Umbilical cord (tissue), 2 donors: ENCODE results near the gene ROR2. TPM values are rescaled to one million over a fixed set of nuclear protein-coding genes. Genes with fewer than 3 reads are reported as not detected.
"Not testable (repeated sequence)": the region's sequence is repeated elsewhere in the genome, so short reads cannot be mapped to it uniquely, and the experiment has no call there.

Experiments used
- DNase-seq: peaks from one replicate; pipeline ENCODE4 v3.0.0-alpha.2; 2015; ENCODE audit warnings: low spot score
- total RNA-seq: library from RNA; depleted of rRNA; stranded (reverse); fragments of >200 nt; gene quantifications from one replicate; pipeline ENCODE4 v1.2.3, GENCODE V29; 2014; ENCODE audit warnings: low replicate concordance; ENCODE audit not compliant: insufficient read depth

The ROR2 gene
- total RNA-seq, 1 donor from 2014 or later, result 44.3 TPM

DNA sequence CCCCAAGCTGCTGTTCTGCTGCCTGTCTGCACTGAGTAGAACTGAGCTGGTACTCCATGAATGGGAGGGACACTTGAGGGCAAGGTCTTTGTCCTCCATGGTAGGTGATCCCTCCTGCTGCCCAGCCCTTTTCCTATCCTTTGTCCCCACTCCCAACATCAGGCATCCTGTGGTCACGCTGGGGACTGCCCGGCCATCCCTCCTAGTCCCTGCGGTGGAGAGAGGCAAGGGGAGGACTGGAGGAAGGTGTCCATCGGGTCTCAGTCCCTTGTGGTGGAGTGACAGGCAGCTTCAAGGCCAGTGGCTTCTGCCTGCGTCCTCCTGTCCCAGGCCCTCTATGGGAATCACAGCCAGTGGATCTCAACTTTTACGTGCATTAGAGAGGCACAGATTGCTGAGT, 25.9 kb downstream of the ROR2 start:
- DNase-seq, result no peak

DNA sequence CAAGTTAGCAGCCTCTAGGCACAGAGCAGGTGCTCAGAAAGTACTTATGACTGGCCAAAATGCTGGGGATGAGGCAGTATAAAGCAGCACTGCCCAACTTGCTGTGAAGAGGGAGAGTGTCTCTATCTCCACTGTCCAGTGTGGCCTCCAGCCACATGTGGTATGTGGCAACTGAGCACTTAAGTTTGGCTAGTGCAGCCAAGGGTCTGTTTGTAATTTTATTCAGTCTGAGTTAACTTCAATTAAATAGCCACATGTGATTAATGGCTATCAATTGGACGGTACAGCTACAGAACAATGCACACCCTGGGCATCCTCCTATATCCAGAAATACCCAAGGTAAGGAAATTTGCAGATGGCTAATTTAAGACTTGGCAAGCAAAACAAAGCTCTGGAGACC, 26.9 kb downstream of the ROR2 start:
- no peak for DNase-seq

DNA sequence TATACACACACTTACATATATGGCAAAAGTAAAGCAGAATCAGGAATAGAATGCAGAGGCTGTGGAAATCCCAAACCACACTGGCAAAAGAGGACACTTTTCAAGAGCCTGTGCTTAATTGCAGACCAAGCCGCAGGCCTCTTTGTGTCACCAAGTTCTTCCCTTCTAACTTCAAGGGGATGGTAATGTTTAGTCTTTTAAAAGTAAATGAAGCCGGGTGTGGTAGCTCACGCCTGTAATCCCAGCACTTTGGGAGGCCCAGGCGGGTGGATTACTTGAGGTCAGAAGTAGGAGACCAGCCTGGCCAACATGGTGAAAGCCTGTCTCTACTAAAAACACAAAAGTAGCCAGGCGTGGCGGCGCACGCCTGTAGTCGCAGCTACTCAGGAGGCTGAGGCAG, 28.7 kb downstream of the ROR2 start:
- no peak for DNase-seq

DNA sequence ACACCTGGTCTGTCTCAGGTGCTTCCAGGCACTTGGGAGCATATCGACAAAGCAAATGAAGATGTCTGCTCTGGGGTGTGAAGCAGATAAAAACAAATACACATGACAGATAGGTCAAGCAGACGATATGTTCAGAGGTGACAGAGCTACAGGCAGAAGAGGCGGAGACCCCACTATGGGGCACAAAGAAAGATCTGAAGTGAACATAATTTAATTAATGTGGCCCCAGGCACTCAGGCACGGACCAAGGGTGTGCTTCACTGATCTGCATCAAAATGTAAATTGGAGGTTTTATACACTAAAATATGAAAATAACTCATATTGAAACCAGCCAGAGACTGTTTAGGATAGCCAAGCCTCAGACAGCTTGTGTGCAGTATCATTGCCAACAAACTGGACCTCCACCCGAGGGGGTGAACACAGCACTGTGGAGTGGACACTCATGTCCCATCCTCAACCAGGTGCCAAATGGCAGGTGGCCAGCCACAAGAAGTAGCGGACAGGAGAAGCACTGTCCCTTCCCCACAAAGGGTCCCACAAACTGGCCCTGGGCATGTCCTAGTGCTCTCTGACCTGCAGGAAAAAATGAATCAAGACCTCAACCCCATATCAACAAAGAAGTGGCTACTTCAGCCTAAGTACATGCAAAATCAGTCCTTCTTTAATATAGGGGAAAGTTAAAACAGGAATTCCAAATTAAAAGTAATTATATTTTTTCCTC, 29.2 kb downstream of the ROR2 start:
- no peak for DNase-seq

DNA sequence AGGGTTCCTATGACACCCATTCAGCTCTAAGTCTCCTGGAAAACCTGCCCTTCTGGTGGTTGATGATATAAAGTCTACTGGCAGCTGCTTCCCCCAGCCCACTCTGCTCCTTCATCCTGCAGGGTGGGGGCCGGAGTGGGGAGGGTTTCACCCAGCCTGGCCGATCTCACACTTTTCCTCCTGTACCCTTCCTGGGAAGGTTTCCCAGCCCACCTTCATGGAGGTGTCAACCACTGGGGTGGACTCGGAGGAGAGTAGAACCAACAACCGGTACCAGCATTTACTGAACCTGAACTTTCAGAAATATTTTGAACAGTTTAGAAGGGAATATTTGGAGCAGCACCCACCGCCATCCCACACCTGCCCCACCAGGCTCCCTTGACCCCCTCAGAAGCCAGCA, 30.4 kb downstream of the ROR2 start:
- no peak for DNase-seq

DNA sequence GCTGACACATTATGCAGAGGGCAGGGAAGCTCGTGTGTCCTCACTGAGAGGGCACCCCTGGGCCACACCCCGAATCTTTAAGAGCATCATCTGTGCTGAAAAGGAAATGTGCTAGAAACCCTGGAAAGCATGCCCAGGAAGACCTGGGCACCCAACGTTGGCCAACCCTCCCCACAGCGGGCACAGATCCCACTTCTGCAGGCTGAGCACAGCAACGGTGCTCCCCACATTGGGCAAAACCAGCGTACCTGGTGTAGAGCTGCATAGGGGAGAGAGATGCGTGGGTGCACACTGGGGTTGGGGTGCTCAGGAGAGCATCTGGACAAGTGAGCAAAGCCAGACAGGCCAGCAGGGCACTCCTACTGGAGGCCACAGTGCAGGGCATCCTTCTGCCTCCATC, 32.6 kb downstream of the ROR2 start:
- no peak for DNase-seq

DNA sequence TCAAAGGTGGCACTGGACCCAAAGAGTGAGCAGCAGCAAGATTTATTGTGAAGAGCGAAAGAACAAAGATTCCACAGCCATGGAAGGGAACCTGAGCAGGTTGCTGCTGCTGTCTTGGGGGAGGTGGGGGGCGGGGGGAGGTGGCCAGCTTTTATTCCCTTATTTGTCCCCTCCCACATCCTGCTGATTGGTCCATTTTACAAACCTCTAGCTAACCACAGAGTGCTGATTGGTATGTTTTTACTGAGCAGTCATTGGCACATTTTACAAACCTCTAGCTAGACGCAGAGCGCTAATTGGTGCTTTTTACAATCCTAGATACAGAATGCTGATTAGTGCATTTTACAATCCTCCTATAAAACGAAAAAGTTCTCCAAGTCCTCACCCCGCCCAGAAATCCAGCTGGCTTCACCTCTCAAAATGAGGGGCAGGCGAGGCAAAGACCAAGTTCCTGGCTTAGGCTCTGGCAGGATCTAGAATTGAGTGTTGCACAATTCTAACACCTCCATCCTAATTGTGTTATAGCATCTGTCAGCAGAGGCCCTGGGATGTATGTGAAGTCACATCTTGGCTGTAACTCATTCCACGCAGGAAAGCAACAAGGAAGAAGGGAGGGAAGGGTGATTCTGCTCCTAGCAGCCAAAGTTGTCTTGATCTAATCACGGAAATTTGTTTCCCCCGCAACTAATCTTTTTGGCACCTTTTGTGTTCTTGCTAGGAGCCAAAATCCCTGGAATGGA, 34.3 kb downstream of the ROR2 start:
- DNase-seq, result no peak

DNA sequence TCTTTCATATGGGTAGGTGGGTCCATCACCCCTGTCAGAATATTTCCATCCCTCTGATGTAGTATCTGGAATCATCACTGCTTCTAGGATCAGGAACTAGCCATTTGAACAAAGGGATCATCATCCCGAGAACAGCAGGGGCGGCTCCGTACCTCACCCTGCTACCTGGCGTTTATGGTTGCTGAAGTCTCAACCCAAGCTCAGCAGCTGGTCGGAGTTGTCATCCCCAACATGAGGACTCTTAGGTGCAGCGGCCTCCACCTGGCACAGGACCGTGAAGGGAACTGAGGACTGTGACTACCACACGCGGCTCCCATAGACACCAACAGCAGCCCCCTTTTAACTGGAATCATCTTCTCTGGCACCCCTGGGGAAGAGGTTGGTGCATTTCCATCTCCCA, 35.1 kb downstream of the ROR2 start:
- no peak for DNase-seq

DNA sequence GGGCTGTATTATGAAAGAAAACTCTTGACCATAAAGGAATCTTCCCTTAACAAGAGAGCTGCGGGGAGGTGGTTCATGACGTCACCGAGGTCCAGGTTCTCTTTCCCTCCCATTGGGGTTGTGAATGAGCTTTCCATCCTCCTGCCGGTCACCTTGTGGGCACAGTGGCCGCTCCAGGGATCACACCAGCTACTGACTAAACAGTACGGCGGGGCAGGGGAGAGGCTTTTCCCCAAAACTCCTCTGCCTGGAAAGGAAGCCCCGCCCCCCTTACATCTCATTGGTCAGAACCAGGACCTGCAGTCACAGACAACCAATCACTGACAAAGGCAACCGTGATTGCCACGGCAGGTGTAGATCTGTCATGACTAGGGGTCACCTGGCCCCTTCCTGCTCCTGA, 35.6 kb downstream of the ROR2 start:
- DNase-seq, result no peak

DNA sequence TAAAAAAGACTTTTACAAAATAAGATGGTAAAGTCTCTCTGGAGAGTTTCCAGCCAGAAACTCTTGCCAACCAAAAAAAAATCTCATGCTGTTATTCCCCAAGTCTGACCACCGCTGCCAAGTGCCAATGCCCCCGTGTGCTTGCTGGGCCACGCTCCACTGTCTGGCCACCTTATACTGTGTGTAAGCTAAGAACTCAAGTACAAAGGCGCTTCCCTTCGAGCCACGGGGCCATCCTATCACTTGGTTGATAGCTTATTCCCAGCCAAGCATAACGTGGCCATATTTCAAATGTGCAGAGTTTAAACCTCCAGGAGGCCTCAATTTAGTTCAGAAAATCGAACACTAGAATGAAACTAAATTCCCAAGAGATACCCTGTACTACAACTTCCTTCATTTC, 36.0 kb downstream of the ROR2 start:
- DNase-seq, result no peak

DNA sequence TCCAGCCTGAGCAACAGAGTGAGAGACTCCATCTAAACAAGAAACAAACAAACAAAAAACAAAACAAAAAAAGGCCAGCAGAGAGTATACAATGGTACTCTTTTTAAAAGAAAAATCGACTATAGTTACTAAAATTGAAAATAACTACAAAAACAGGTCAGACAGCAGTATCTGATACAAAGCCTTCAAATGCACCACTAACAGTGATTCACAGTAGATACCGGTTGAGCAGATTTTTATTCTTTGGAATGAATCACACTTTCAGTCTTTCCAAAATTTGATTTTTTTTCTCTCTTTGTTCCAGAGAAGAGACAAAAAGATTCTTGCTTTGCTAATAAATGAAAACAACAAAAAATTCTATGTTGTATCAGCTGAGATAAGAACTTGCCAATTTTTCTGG, 36.9 kb downstream of the ROR2 start:
- no peak for DNase-seq

DNA sequence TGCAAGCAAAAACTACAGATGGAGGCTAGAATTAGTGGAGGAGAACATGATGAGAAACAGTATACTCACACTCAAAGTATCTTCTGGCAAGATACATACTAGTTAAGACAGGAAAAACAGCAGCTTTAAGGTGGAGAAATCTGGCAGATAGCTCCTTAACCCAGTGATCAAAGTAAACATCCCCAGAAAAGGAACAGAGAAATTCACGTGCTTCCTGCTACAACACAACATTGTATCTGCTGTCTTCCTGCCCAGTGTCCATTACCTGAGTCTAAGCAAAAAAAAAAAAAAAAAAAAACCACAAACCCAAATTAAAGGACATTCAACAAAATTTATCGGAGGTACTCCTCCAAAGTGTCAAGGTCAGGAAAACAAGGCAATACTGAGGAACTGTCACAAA, 38.4 kb downstream of the ROR2 start:
- DNase-seq, result peak; percentile 70

DNA sequence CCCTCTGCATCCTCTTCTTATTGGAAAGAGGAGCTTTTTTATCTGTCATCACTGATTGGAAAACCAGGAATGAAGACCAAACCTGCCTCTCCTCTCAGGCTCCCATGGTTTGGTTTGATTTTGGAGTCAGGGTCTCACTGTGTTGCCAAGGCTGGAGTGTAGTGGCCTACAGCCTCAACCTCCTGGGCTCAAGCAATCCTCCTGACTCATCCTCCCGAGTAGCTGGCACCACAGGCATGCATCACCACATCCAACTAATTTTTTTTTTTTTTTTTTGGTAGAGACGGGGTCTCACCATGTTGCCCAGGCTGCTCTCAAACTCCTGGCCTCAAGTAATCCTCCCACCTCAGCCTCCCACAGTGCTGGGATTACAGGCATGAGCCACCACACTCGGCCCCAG, 40.8 kb downstream of the ROR2 start:
- not testable (repeated sequence) for DNase-seq

DNA sequence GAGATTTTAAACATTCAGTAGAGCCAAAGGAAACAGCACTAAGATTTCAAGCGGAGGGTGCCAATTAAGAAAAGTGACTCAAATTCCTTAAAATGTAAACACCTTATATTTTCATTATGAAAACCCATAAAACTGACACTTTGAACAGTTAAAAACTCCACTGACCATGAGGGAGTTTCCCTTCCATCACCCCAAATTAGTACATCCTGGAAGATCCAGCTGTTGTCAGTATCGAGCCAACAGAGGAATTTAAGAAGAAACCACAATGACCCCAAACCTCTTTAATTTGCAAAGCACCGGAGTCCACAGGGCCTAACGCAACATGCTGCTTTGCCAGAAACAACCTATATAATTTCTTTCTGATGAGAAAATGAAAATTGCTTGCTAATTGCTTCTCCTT, 41.3 kb downstream of the ROR2 start:
- no peak for DNase-seq

DNA sequence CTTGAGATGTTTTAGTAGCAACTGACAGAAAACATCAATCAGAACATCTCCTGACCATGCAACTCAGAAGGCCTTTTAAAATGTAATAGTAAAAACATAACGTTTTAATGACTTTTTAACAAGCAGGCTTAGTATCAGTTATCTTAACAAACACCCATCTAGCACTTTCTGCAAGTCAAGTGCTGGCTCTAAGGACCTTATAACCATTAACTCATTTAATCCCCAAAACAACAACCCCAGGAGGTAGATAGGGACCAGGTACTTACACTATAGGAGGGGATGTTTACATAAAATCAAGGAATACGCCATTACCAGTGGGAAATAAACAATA, 41.8 kb downstream of the ROR2 start:
- no peak for DNase-seq

DNA sequence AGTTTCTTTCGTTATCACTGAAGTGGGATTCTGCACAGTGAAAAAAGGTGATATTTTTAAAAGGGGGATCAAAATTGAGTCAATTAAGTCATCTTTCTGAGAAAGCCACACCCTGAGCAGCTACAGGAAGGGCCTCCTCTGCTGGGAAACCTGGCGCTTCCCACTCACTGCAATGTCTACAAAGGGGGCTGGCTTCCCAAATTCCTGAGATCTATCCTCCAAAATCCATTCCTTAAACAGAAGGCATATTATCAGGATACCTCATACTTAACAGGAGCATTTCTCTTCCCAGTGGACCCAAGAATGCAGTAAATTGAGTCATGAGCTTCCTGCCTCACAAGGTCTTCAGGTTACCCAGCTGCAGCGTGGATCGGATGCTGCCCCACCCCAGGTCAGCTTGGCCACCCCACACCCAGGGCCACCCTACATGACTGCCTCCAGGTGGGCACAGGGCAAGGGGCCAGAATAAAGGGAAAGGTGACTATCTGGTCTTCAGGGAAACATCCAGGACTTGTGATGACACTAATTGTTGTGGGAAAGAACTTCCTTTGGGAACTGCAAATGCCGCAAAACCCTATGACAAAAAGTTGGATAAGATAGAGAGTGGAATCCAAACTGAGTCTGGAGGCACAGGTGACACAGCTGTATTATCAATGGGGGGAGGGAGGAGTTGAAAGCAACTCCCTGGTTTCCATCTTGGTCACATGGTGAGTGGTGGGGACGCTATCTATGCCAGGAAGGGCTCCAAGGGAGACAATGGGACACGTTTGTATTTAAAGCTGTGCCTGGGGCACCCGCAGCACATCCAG, 42.3 kb downstream of the ROR2 start:
- no peak for DNase-seq

DNA sequence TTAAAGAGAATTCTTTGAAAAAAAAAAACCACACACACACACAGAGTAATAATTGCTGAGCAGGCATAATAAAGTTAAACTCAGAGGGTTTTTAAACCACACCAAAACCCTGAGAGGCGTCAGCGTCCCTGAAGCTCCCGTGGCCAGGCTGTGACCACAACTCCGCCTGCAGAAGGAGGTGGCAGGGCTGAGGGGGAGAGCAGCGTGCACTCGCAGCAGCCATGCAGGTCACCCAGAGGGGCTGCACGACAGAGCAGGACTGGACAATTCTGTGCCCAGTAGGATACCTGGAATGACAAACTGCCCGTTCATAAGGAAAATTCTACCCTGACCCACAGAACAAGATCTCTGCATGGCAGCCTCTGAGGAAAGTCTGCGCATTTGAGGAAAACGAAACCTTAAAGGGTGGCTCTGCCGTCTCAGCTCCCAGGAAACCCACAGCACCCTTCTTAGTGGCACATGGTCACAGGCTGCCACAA, 44.0 kb downstream of the ROR2 start:
- DNase-seq, result peak; percentile 44

DNA sequence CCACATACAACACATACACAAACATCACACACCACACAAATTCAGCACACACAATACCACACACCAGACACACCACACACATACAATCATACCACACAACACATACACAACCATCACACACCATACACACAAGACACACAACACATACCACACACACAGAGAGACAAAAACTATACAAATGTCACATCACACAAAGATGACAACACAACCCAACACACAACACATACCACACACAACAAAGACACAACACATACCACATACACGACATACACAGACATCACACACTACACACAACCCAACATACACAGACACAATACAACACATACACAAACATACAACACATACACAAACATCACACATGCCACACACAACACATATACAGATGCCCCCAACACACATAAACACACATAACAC, 44.8 kb downstream of the ROR2 start:
- DNase-seq, result no peak

DNA sequence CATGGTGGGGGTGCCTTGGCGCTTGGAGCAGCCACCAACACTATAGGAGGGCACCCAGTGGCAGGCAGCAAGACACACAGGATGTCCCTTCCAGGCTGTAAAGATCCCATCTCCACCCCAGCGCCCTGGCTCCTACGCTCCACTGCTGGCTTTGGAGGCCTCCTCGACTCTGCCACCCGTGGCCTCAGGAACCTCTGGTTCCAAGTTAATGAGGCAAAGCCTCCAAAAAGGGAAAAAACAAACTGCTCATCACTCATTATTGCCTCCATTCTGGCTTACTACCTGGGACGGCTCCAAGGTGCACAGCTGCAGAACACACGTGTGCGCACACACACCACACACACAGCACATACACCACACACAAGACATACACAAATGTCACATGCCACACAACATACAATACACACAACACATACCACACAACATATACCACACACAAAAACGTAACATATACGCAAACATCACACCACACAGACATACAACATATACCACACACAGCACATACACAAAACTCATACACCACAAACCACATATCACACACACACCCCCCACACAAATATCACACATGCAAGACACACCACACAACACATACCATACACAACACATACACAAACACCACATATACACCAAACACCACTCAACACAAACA, 45.3 kb downstream of the ROR2 start:
- no peak for DNase-seq

DNA sequence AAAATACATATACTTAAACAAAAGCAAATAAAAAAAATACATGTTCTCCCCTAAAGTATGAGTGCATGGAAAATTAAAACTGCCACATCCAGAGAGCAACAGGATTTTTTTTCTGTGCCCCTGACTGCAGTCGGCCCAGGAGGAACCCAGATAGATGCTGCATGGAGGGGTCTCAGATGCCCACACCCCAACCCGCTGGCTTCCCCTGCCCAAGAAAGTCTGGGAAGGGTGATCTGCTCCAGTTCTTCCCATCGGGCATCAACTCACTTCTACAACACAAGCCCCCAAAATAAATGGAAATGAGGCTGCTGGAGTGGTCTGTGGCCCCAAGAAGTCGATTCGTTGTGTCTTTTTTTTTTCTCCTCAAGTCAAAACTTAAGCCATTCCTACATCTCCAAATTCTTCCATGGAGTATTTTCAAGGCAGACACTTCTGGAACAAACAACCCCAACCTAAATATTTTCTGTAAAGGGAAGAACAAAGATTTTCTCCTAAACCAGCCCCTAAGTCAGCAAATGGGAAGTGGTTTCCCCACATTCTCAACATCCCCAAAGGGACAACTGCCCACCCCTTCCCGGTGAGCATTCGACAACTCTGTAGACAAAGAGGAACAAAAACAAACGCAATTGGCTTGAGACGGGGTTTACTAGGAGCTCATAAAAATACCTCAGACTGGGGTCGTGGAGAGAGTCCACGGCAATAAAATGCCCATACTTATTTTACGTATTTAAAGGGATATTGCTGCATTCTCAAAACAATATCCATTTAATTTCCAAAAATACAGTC, 46.7 kb downstream of the ROR2 start:
- DNase-seq, result peak; percentile 62

DNA sequence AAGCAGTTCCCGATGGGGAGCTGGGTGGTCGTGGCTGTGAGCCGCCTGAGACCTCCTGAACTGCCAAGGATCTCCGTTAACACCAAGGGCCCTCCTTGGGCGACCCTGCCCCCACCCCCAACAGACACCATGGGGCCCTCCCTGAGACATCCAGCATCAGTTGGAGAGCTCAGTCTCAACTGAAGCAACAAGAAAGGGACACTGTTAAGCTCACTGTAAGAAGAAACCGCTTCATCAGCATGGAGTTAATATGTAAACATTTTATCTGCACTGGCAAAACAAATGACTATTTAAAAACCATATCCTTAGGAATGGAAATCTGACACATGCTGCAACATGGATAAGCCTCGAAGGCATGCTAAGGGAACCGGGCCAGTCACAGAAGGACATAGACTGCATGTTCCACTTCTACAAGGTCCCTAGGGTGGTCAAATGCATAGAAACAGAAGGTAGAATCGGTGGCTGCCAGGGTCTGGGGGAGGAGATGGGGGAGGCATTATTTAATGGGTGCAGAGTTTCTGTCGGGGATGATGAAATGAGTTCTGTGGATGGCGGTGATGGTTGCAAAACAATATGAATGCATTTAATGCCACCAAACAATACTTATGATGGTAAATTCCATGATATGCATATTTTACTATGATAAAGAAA, 47.4 kb downstream of the ROR2 start:
- DNase-seq, result no peak
